ENCODE measurements around the gene RIPK4. TPM values are rescaled to one million over a fixed set of nuclear protein-coding genes. Genes with fewer than 3 reads are reported as not detected.

The RIPK4 gene
- total RNA-seq, 1 donor from 2014 or later: not detected

DNA sequence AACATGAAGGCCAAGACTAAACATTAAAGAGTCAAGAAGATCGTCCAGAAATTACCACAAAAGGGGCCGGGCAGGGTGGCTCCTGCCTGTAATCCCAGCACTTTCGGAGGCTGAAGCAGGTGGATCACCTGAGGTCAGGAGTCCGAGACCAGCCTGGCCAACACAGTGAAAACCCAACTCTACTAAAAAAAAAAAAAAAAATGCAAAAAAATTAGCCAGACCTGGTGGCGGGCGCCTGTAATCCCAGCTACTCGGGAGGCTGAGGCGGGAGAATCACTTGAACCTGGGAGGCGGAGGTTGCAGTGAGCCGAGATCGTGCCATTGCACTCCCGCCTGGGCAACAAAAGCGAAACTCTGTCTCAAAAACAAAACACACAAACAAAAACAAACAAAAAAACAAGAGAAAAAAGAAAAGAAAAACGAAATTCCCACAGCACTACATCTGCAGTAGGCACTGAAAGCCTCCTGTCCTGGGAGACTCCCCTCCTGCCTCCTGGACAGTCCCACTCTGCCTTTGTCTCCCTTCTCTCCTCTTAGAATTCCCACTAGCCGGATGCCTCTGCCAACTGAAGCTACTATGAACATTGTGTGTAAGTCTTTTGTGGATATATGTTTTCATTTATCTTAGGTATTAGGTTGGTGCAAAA is 17.7 kb upstream of the RIPK4 start:
- intact Hi-C loops (cut with micrococcal nuclease): no loop called here
- H3K27ac Mint-ChIP-seq: no peak overlapping the region
- H3K27me3 Mint-ChIP-seq (ENCODE audit: low read depth): peaks cover 44% of the 10 kb centered on the region

DNA sequence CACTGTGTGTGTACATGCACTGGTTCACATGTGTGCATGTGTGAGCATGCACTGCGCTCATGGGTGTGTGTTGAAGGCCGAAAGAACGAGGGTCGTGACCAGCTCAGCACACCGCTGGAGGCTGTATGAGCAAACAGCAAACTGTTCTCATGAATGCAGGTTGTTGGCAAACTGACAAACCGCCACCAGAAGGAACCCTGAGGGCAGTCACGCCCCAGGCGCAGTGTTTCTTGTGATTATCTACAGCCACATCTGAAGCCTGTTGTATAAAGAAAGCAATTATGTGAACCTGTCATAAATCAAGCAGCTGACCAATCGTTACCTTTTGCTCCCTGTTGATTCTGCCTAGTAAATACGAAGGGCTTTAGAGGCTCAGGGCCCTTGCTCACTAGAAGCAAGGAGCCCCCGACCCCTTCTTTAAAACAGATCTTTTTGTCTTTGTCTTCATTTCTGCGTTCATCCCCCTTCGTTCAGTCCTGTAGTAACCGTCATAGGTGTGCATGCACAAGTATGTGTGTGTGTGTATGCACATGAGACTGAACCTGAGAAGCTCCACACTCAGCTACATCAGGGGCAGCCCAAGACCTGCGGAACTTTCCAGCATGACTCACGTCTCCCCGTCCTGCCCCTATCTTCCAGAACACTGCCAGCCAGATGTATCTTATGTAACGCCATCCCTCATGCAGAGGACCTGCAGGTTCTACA is 16.8 kb upstream of the RIPK4 start:
- peaks cover 10% of the 10 kb centered on the region for H3K4me1 Mint-ChIP-seq (ENCODE audit: low read depth)
- no peak overlapping the region for H3K27ac Mint-ChIP-seq
- H3K27me3 Mint-ChIP-seq (ENCODE audit: low read depth): peaks cover 46% of the 10 kb centered on the region
- H3K4me3 Mint-ChIP-seq (ENCODE audit: low read depth): no peak overlapping the region
- DNase-seq (ENCODE audit: low spot score): no peak
- intact Hi-C loops (cut with micrococcal nuclease): no loop called here
- H3K9me3 Mint-ChIP-seq: no peaks in the 10 kb centered on the region
- no peaks in the 10 kb centered on the region for H3K36me3 Mint-ChIP-seq (ENCODE audit: low read depth)

More for the DNA sequence above, 17.7 kb upstream of the RIPK4 start:
- no peak for DNase-seq (ENCODE audit: low spot score)
- no peaks in the 10 kb centered on the region for H3K9me3 Mint-ChIP-seq
- H3K4me3 Mint-ChIP-seq (ENCODE audit: low read depth): no peak overlapping the region
- no peaks in the 10 kb centered on the region for H3K36me3 Mint-ChIP-seq (ENCODE audit: low read depth)
- peaks cover 10% of the 10 kb centered on the region for H3K4me1 Mint-ChIP-seq (ENCODE audit: low read depth)

DNA sequence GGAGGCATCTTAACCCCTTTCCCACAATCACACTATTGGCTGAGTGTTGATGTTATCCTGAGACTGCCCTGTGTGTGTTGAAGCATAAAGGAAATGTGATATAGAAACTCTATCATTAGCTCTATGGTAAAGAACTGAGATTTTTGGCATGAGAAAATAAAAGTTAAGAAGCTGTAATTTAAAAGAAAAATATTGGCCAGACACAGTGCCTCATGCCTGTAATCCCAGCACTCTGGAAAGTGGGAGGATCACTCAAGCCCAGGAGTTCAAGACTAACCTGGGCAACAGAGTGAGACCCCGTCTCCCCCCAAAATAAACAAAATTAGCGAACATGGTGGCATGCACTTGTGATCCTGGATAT is 14.2 kb upstream of the RIPK4 start:
- no peak for DNase-seq (ENCODE audit: low spot score)
- intact Hi-C loops (cut with micrococcal nuclease): no loop called here
- Mint-ChIP-seq H3K4me3 (ENCODE audit: low read depth) (no peak overlapping the region), H3K9me3 (no peaks in the 10 kb centered on the region), H3K36me3 (ENCODE audit: low read depth) (no peaks in the 10 kb centered on the region), H3K4me1 (ENCODE audit: low read depth) (peaks cover 10% of the 10 kb centered on the region), H3K27ac (no peak overlapping the region), H3K27me3 (ENCODE audit: low read depth) (peaks cover 50% of the 10 kb centered on the region)

DNA sequence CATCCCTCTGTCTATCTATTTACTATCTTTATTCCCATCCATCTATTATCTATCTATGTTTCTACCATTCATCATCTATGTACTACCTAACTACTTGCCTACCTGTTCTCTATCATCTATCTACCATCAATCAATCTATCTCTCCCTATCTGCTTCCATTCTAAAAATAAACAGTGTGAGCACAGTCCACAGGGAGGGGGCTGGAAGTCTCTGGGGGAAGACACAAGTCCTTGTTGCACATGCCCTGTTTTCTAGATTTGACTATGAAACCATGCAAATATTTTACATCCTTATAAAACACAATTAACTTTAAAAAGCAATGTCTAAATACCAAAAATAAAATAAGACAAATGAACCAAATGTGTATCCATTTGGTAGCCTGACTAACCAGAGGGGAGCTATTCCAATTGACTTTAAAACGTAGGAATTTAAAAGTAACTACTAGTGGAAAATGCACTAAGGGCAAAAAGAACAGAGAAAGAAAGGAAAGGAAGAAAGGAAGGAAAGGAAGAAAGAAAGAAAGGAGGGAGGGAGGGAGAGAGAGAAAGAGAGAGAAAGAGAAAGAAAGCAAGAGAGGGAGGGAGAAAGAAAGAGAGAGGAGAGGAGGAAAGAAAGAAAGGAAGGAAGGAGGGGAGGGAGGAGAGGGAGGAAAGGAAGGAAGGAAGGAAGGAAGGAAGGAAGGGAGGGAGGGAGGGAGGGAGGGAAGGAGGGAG is 13.6 kb upstream of the RIPK4 start:
- Mint-ChIP-seq H3K27me3 (ENCODE audit: low read depth) (peaks cover 55% of the 10 kb centered on the region), H3K9me3 (no peaks in the 10 kb centered on the region), H3K36me3 (ENCODE audit: low read depth) (no peaks in the 10 kb centered on the region), H3K4me1 (ENCODE audit: low read depth) (peaks cover 10% of the 10 kb centered on the region), H3K27ac (no peak overlapping the region), H3K4me3 (ENCODE audit: low read depth) (no peak overlapping the region)
- DNase-seq (ENCODE audit: low spot score): no peak
- intact Hi-C loops (cut with micrococcal nuclease): no loop called here

DNA sequence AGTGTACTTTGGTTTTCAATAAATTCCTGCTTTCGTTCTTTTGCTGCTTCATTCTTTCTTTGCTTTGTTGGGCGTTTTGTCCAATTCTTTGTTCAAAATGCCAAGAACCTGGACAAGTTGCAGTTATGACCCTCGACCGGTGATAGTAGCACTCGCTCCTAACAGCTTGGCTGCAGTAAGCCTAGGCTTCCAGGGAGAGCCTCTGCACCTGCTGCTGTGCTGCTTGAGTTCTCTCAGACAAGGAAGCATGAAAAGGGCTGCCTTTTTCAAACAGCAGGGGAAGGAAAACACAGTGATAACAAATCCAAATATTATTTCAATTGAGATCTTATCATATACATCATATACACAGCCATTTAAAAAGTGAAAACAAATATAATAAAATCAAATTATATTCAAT is 12.8 kb upstream of the RIPK4 start:
- no peak for DNase-seq (ENCODE audit: low spot score)
- H3K36me3 Mint-ChIP-seq (ENCODE audit: low read depth): no peaks in the 10 kb centered on the region
- H3K4me1 Mint-ChIP-seq (ENCODE audit: low read depth): peaks cover 10% of the 10 kb centered on the region
- H3K27ac Mint-ChIP-seq: no peak overlapping the region
- H3K4me3 Mint-ChIP-seq (ENCODE audit: low read depth): no peak overlapping the region
- intact Hi-C loops (cut with micrococcal nuclease): no loop called here
- H3K9me3 Mint-ChIP-seq: no peaks in the 10 kb centered on the region
- H3K27me3 Mint-ChIP-seq (ENCODE audit: low read depth): peaks cover 60% of the 10 kb centered on the region

DNA sequence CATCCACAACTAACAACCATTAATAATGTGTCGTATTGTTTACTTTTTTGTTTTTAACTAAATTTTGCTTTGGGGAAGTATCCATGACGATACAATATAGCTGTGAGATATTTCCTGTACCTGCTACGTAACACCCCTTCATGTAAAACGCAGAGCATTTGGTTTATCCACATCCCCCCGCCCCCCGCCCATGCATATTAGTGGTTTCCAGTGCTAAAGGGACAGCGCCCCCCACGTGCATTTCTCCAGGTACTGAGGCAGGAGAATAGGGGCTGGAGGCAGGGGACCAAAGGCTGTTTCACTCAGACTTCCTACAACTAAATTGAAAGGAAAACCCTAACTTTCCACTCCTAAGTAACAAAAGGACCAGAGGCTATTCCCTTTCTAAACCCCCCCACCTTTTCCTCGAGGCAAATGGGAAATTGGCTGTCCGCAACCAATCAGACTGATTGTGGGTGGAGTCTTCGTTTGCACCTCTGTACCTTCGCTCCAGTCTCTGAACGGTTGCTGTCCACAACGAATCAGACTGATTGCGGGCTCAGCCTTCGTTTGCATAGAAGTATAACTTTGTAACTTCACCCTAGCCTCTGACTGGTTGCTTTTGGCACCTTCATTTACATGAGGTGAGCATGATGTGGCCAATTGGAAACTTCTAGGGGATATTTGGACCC is 12.2 kb upstream of the RIPK4 start:
- Mint-ChIP-seq H3K9me3 (no peaks in the 10 kb centered on the region), H3K36me3 (ENCODE audit: low read depth) (no peaks in the 10 kb centered on the region), H3K27ac (no peak overlapping the region), H3K27me3 (ENCODE audit: low read depth) (peaks cover 63% of the 10 kb centered on the region), H3K4me3 (ENCODE audit: low read depth) (no peak overlapping the region), H3K4me1 (ENCODE audit: low read depth) (peaks cover 9% of the 10 kb centered on the region)
- DNase-seq (ENCODE audit: low spot score): no peak
- intact Hi-C loops (cut with micrococcal nuclease): no loop called here

DNA sequence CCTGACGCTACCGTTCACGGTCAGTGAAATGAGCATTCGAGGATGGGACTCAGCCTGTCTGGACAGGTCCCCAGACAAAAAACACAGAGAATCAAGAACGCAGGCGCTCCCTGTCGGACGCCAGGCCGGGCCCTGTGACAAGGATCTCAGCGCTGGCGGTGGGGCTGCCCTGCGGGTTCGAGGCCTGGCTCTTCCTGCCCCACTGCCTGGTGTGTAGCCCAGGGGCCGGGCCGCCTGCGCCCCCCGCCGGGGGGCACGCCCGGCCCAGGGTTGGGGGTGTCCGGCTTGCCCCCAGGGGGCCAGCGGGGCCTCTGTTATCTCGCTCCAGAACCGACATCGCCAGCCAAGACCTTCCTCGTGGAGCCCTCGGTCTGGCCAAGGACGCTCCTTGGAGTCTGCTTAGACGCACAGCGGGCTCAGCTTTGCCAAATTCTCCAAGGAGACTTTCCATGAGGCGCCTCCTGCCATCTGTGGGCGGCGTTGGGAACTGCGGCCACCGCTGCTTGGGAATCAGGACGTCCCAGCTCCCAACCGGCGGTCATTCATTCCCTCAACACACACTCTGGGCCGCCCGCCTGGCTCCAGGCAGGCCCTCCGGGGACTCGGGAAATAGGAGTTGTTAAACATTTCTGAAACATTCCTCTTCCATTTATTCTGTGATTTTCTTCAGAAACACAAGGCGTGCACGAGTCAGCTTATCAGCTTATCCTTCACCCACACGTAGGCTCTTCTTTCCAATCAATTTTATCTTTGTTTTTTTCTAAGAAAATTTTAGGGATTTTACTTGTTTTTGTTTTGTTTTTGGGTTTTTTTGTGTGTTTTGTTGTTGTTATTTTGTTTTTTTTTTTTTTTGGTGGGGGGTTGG is 11.3 kb upstream of the RIPK4 start:
- Mint-ChIP-seq H3K9me3 (no peaks in the 10 kb centered on the region), H3K4me3 (ENCODE audit: low read depth) (no peak overlapping the region), H3K36me3 (ENCODE audit: low read depth) (no peaks in the 10 kb centered on the region), H3K4me1 (ENCODE audit: low read depth) (peaks cover 2% of the 10 kb centered on the region), H3K27ac (no peak overlapping the region), H3K27me3 (ENCODE audit: low read depth) (peaks cover 61% of the 10 kb centered on the region)
- intact Hi-C loops (cut with micrococcal nuclease): no loop called here
- no peak for DNase-seq (ENCODE audit: low spot score)

DNA sequence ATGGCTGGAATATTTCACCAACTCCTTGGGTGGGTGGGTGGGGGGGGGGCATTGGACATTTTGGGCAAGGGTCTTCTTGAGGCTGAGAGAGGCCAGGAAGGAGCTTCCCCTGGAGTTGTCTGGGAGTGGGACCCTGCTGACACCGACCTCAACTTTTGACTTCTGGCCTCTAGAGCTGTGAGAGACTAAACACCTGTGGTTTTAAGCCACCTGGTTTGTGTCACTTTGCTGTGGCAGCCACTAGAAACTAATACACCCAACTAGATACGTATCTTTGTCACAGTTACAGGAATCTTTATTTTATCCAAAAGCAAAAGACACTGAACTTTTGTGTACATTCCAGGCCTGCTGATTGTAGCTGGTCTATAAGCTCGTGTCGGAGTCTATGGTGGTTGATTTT is 9.9 kb upstream of the RIPK4 start:
- no peak overlapping the region for H3K27ac Mint-ChIP-seq
- no peak overlapping the region for H3K4me3 Mint-ChIP-seq (ENCODE audit: low read depth)
- no peaks in the 10 kb centered on the region for H3K9me3 Mint-ChIP-seq
- no peaks in the 10 kb centered on the region for H3K36me3 Mint-ChIP-seq (ENCODE audit: low read depth)
- peaks cover 65% of the 10 kb centered on the region for H3K27me3 Mint-ChIP-seq (ENCODE audit: low read depth)
- intact Hi-C loops (cut with micrococcal nuclease): no loop called here
- DNase-seq (ENCODE audit: low spot score): no peak
- H3K4me1 Mint-ChIP-seq (ENCODE audit: low read depth): peaks cover 2% of the 10 kb centered on the region

DNA sequence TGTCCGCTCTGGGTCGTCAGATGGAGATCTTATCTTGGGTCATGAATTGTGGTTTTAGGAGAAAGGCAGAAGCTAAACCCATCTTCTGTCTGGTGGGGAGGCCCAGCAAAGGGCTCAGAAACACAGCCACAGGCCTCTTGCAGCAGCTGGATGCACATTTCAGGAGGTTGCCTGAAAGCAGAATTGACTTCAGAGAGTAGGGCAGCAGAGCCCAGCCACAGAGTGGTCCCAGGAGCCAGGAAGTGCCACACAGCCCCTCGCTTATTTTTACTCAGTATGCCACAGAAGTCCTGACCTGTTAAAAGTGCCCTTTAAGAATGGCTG is 8.3 kb upstream of the RIPK4 start:
- no peaks in the 10 kb centered on the region for H3K9me3 Mint-ChIP-seq
- H3K36me3 Mint-ChIP-seq (ENCODE audit: low read depth): no peaks in the 10 kb centered on the region
- intact Hi-C loops (cut with micrococcal nuclease): no loop called here
- peaks cover 65% of the 10 kb centered on the region for H3K27me3 Mint-ChIP-seq (ENCODE audit: low read depth)
- no peak overlapping the region for H3K27ac Mint-ChIP-seq
- H3K4me3 Mint-ChIP-seq (ENCODE audit: low read depth): no peak overlapping the region
- no peak for DNase-seq (ENCODE audit: low spot score)
- H3K4me1 Mint-ChIP-seq (ENCODE audit: low read depth): peaks cover 2% of the 10 kb centered on the region

DNA sequence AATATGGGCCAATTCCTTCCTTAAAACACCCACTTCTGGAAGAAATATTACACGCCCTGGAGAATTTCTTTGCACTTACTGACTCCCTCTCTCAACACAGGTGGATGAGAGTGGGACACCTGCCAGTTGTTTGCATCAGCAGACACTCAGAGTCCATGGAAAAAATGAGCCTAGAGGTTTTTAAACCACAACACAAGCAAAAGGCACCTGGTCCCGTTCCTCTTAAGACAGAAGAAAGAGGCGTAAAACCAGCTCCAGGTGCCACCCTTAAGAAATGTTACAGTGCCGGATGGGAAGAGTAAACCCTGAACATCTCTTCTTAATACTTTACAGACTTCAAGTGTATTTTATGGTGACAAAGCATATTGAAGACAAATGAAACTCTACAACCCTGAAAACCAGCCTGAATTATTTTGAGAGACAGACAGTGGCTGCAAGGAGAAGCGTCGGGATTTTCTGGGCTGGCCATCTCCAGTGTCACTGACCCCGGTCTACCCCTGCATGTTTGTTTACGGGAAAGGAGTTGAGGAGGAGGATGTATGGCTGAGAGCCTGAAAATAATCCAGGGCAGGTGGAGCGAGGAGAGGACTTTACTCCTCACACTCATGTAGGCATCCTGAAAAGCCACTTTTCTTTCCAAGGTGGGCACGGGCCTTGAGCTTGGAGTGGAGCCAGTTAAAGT is 7.8 kb upstream of the RIPK4 start:
- DNase-seq (ENCODE audit: low spot score): no peak
- Mint-ChIP-seq H3K27ac (no peak overlapping the region), H3K4me1 (ENCODE audit: low read depth) (peaks cover 1% of the 10 kb centered on the region), H3K36me3 (ENCODE audit: low read depth) (no peaks in the 10 kb centered on the region), H3K27me3 (ENCODE audit: low read depth) (peaks cover 68% of the 10 kb centered on the region), H3K9me3 (no peaks in the 10 kb centered on the region), H3K4me3 (ENCODE audit: low read depth) (no peak overlapping the region)
- intact Hi-C loops (cut with micrococcal nuclease): no loop called here

DNA sequence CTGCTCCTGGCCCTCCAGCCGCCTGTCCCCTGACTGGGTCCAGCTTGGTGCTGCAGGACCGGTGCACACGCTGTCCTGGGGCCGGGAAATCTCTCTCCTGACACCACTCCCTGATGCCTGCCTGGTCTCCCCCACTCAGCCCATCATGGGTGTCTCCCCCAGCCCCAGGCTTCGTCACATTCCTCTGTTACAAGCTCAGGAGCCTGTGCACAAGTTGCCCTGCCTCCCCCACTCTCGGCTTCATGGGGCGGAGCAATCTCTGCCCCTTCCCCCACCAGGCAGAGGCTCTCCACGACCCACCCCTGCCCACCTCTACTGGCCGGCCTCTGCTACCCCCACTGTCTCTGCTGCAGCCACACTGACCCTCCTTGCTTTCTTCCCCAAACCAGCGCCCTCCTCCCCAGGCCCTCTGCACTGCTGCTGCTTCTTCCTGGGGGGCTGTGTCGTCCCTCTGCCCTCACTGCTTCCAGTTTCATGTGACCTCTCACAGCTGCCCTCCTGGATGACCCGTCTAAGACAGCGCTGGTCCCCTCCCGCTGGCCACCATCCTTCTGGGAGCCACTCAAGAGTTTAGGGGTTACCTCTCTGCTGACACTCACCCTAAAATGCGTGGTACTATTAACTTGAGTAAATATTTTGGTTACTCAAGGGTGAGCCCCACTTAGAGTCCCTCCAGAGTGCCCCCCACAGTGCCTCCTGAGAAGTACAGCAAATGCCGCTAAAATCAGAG is 5.7 kb upstream of the RIPK4 start:
- Mint-ChIP-seq H3K27me3 (ENCODE audit: low read depth) (peaks cover 76% of the 10 kb centered on the region), H3K36me3 (ENCODE audit: low read depth) (no peaks in the 10 kb centered on the region), H3K27ac (no peak overlapping the region), H3K9me3 (no peaks in the 10 kb centered on the region), H3K4me1 (ENCODE audit: low read depth) (peaks cover 16% of the 10 kb centered on the region), H3K4me3 (ENCODE audit: low read depth) (no peak overlapping the region)
- no peak for DNase-seq (ENCODE audit: low spot score)
- intact Hi-C loops (cut with micrococcal nuclease): no loop called here

DNA sequence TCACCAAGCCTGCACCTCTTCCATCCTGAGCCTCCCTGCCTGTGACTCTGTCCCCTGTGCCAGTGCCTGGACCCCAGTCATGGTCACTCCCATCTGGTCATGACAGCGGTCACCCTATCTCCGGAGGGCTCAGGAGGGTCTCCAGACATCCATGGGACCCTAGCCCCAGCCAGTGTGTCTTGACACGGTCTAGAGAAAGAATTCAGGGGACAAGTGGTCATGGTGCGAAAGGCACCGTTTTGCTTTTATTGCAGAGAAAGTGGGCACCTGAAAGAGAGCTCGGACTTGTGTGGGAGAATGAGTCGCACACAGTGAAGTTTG is 4.7 kb upstream of the RIPK4 start:
- intact Hi-C loops (cut with micrococcal nuclease): no loop called here
- H3K4me3 Mint-ChIP-seq (ENCODE audit: low read depth): no peak overlapping the region
- peaks cover 5% of the 10 kb centered on the region for H3K36me3 Mint-ChIP-seq (ENCODE audit: low read depth)
- H3K9me3 Mint-ChIP-seq: no peaks in the 10 kb centered on the region
- peaks cover 21% of the 10 kb centered on the region for H3K4me1 Mint-ChIP-seq (ENCODE audit: low read depth)
- no peak overlapping the region for H3K27ac Mint-ChIP-seq
- DNase-seq (ENCODE audit: low spot score): no peak
- H3K27me3 Mint-ChIP-seq (ENCODE audit: low read depth): peaks cover 73% of the 10 kb centered on the region
